Measurements from ENCODE around the gene MAP3K5.

MAP3K5 gene

DNA sequence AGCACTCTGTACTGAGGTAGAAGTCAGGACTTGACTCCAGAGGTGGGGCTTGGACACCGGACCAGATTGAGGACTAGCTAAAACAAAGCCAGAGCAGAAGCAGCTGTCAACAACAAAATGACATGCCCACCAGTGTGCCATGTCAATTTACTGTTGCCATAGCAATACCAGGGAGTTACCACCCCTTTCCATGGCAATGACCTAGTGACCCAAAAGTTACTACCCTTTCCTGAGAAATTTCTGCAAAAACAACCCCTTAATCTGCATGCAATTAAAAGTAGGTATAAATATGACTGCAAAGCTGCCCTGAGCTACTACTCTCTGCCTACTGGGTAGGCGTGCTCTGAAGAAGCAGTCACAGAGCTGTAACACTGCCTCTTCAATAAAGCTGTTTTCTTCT, 21.0 kb downstream of the MAP3K5 start:
- no peak for DNase-seq (ENCODE audit: low read depth)

DNA sequence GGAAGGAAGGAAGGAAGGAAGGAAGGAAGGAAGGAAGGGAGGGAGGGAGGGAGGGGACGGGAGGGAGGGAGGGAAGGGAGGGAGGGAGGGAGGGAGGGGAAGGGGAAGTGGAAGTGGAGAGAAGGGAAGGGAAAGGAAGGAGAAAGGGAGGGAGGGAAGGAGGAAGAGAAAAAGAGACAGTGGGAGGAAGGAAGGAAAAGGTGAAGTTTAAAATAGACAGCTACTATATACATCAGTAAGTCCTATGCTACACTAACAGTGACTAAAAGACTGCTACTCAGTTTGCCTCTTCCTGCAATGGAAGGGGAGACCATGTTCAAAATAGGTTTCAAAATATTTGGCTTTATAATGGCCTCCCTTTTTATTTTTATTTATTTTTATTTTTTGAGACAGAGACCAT, 22.5 kb downstream of the MAP3K5 start:
- DNase-seq (ENCODE audit: low read depth) = no peak

- no peak for DNase-seq (ENCODE audit: low read depth)
Observed at GRCh38 chr6:136769124-136769523, 23.2 kb downstream of the MAP3K5 start.

GRCh38 chr6:136767570-136768309, 24.5 kb downstream of the MAP3K5 start:
- no peak for DNase-seq (ENCODE audit: low read depth)

DNA sequence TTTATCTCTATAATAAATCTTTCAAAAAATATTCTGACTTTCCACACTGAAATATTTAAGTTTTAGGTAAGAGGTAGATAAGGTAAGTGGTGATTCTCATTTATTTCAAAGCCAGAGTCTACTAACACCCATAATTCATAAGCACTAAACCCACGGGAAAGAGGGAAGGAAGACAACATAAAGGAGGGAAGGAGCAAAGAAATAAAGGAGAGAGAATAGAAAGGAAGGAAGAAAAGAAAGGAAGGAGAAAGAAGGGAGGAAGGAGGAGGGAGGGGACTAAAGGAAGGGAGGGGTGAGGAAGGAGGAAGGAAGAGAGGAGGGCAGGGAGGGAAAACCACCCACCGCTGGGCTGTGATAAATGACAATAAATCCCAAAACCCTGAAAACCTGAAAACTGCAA, 25.2 kb downstream of the MAP3K5 start:
- DNase-seq (ENCODE audit: low read depth) = no peak

DNA sequence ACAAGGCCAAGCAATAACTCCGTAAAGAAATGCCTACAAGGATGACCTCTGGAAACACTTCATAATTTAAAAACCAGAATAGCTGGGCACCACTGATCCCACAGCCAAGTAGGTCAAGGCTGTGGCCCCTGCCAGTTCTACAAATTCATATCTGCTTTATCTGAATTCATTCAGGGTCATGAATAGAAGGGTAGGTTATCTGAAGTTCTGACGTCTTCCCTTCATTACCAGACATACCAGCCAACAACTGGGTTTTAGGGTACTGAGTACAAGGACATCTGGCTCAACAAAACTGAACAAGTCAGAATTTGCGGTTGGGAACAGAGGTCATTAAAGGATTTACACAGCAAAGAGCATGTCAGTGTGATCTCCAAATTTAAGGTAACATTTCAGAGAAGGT, 26.0 kb downstream of the MAP3K5 start:
- no peak for DNase-seq (ENCODE audit: low read depth)

DNA sequence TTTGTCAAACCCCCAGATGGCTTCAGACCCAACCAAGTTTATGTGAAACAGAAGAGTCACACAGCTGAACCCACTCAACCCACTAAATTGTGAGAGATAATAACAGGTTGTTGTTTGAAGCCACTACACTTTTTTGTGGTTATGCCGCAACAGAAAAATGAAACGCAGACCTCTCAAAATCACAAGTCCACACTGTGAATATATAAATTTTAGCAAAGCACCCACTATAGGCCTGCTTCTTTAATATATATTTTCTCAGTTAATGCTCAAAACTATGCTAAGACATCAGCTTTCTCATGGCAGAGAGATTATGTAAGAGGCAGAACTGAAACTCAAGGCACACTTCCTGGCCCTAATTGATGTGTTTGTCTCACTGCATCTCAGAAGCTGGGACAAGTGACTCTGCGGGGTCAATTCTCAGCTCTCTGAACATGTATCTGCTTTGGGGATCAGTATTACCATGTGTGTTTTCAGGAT, 27.7 kb downstream of the MAP3K5 start:
- DNase-seq (ENCODE audit: low read depth) = no peak

GRCh38 chr6:136763716-136764516, 28.4 kb downstream of the MAP3K5 start:
- DNase-seq (ENCODE audit: low read depth) = no peak

GRCh38 chr6:136763255-136763654, 29.0 kb downstream of the MAP3K5 start:
- DNase-seq (ENCODE audit: low read depth) = no peak

GRCh38 chr6:136762022-136762975, 30.0 kb downstream of the MAP3K5 start:
- DNase-seq (ENCODE audit: low read depth) = no peak

- DNase-seq (ENCODE audit: low read depth) = peak; percentile 36
Observed at GRCh38 chr6:136761227-136761922, 30.9 kb downstream of the MAP3K5 start.

DNA sequence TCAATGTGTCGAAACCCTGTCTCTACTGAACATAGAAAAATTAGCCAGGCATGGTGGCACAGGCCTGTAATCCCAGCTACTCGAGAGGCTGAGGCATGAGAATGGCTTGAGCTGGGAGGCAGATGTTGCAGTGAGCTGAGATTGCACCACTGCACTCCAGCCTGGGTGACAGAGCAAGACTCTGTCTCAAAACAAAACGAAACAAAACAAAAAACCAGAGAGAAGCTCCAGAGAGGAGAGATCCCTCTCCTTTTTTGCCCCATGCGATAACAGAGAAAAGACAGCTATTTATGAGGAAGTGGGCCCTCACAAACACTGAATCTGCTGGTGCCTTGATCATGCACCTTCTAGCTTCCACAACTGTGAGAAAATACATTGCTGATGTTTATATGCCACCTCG, 31.5 kb downstream of the MAP3K5 start:
- peak; percentile 66 for DNase-seq (ENCODE audit: low read depth)

GRCh38 chr6:136757150-136757549, 35.1 kb downstream of the MAP3K5 start:
- DNase-seq (ENCODE audit: low read depth) = peak; percentile 61

DNA sequence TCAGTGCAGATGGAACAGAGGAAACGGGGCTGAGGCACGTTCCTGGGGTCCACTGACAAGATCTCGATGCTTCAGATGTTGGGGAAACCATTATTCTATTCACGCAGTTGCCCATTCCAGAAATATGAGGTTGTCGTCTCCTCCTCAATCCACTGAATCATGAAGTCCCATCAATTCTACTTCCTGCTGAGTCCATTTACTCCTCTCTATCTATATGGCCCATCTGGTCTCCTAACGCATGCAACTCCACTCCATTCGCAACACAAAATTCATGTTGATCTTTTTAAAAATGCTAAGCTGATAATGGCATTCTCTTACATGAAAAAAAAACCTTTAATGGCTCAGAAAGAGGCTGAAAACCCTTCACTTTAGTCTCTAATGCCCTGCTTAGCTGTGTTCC, 37.5 kb downstream of the MAP3K5 start:
- DNase-seq (ENCODE audit: low read depth) = no peak

GRCh38 chr6:136753624-136754023, 38.7 kb downstream of the MAP3K5 start:
- DNase-seq (ENCODE audit: low read depth) = no peak

- no peak for DNase-seq (ENCODE audit: low read depth)
Observed at GRCh38 chr6:136752554-136752953, 39.7 kb downstream of the MAP3K5 start.

DNA sequence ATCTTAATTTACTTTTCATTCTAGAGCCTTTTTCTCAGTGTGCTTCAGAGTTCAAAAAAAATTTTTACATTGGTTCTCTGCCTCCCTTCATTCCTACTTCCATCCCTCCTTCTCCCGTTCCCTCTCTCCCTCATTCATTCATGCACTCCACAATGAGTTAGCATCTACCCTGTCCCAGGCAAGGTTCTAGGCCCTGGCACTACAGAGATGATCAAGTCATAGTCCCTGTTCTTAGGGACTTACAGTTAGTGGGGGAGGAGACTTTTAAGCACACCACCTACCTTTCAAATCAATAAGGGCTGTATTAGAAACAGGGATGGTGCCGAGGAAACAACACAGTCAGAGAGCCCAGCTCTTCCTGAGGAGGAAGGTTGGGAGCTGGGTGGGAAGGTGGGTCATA, 40.3 kb downstream of the MAP3K5 start:
- no peak for DNase-seq (ENCODE audit: low read depth)

DNA sequence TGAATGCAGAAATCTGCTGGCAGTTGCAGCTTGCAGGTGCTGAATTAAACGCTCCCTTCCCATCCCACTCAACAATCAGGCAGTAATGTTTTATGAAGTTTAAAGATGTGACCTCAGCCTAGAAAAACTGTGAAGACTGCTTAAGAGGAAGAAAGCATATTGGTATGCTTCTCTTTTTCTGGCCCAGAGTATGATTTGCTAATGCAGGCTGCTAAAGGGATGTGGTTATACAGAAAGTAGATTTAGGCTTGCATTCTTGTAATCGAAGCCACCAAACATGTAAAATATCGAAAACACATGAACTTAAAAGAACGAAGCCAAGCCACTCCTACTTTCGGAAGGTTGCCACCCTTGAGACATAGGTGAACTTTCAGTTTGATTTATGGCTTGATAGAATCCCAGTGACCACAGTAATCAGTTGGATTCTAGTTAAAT, 40.7 kb downstream of the MAP3K5 start:
- DNase-seq (ENCODE audit: low read depth) = peak; percentile 59

- no peak for DNase-seq (ENCODE audit: low read depth)
Observed at GRCh38 chr6:136750696-136751521, 41.4 kb downstream of the MAP3K5 start.

GRCh38 chr6:136749359-136749997, 42.8 kb downstream of the MAP3K5 start:
- DNase-seq (ENCODE audit: low read depth) = no peak
